Kidney (tissue), 14 donors: Measurements from ENCODE around the gene CXXC1. TPM values are rescaled to one million over a fixed set of nuclear protein-coding genes. Genes with fewer than 3 reads are reported as not detected.
"Not testable (repeated sequence)": the region's sequence is repeated elsewhere in the genome, so short reads cannot be mapped to it uniquely, and the experiment has no call there.

Source experiments
- DNase-seq, 5 donors: peaks; one replicate each; pipeline ENCODE4 v3.0.0-alpha.2; 2013 to 2020
- FAIRE-seq: peaks from 2 replicates; lab custom pipeline; 2012; peaks lifted over from hg19 to GRCh38; lab: Jason Lieb, UNC
- H3K27ac ChIP-seq, 2 donors: one replicate each; pipeline ENCODE4 v1.7.0; 2013; ENCODE audit warnings: low read depth in 2 of 2, low read length in 2 of 2, inconsistent platforms in 1 of 2
- H3K27me3 ChIP-seq: one replicate; pipeline ENCODE4 v1.7.1; 2013; ENCODE audit warnings: low read length, inconsistent platforms; ENCODE audit not compliant: control insufficient read depth, insufficient read depth
- H3K36me3 ChIP-seq, 3 donors: one replicate each; pipeline versions ENCODE4 v1.7.0 to v1.7.1; 2013; ENCODE audit warnings: low read length in 3 of 3, control low read depth in 1 of 3, inconsistent platforms in 1 of 3; ENCODE audit not compliant: insufficient read depth in 3 of 3, control insufficient read depth in 2 of 3
- H3K4me1 ChIP-seq, 3 donors: one replicate each; pipeline versions ENCODE4 v1.7.0 to v1.7.1; 2013; ENCODE audit warnings: low read length in 3 of 3, inconsistent platforms in 1 of 3, low read depth in 1 of 3; ENCODE audit not compliant: control insufficient read depth in 2 of 3, insufficient read depth in 2 of 3
- H3K4me3 ChIP-seq, 3 donors: one replicate each; pipeline versions ENCODE4 v1.7.0 to v1.8.1; 2013; ENCODE audit warnings: low read length in 3 of 3, control low read depth in 1 of 3, inconsistent platforms in 1 of 3
- H3K9ac ChIP-seq, 3 donors: one replicate each; pipeline versions ENCODE4 v1.7.0 to v1.7.1; 2013; ENCODE audit warnings: low read length in 3 of 3, control low read depth in 1 of 3, inconsistent platforms in 1 of 3
- H3K9me3 ChIP-seq, 3 donors: one replicate each; pipeline versions ENCODE4 v1.7.0 to v1.7.1; 2013; ENCODE audit warnings: low read length in 3 of 3, control low read depth in 1 of 3, inconsistent platforms in 1 of 3; ENCODE audit not compliant: control insufficient read depth in 2 of 3, insufficient read depth in 1 of 3
- CTCF ChIP-seq: IDR thresholded peaks from 3 replicates; pipeline ENCODE4 v1.5.1; 2012; ENCODE audit warnings: mild to moderate bottlenecking, moderate library complexity, borderline replicate concordance; ENCODE audit not compliant: insufficient read depth; ENCODE audit errors: extremely low read depth
- intact Hi-C: fragments of 100-400 bp; cut with DNase I; formaldehyde crosslinking; loops from one replicate; pipeline ENCODE4 v1.11.1; 2022
- polyA plus RNA-seq: library from polyadenylated mRNA; stranded (reverse); fragments of 350-450 nt; fragmentation: Illumina TruSeq; extraction: RNeasy Lipid Tissue Mini Kit (QIAGEN cat#74804); gene quantifications from one replicate; pipeline ENCODE4 v1.2.3, GENCODE V29; 2014; ENCODE audit warnings: low read depth, low replicate concordance; ENCODE audit not compliant: insufficient read depth
- total RNA-seq: library from RNA; stranded (reverse); fragmentation: NEBNext Ultra II Directional; extraction: Animal tissue kit (Norgen Biotek cat#: 25700); gene quantifications from one replicate; pipeline ENCODE4 v1.2.1, GENCODE V29; 2021
- donor health status: control.
- donor health status: control.
- donor health status: control.
- donor health status: control.
- donor health status: control.
- donor health status: DM: yes; HTN: yes; CAD: no.
- donor health status: Normal renal cell carcinoma (clear cell type).

Gene CXXC1
- total and polyA plus RNA-seq, 2 donors from 2014 or later = 39.0 to 88.7 TPM

DNA sequence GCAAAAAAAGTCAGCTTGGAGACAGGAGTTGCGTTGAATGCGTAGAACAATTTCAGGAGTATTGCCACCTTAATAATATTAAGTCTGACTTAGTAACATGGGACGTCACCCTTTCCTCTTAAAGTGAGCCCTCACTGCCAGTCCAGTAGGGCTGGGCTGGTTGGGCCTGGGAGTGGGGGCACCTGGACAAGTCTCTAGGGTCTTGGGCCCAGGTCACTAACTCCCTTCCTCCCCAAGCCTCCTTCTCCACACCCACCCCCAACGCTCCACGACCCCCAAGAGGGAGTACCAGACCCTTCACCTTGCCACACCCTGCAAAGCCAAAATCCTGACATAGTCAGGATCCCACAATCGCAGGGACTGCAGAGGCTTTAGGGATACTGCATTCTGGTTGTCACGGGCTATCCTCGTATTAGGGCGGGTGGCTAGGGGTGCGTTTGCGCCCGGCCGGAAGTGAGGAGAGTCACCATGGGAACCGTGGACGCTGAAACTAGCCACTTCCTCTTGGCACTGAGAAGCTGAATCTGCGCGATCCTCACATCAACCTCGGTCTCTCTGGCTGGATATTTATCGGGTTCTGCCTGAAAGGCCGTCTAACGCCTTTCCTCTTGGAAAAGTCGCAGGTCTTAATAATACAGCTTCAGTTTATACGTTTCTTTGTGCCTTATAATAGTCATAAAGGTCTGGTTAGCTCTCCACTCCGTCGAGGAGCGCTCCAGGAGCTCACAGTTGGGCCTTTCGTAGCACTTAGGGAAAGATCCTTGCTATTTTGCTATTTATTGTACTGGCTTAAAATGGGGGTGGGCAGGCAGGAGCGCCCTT, 10.3 kb upstream of the CXXC1 start:
- H3K27ac ChIP-seq = peak overlapping the region in 1 of 2 donors; percentile 5
- no peaks in the 10 kb centered on the region for H3K4me1 ChIP-seq
- no peaks in the 10 kb centered on the region for H3K36me3 ChIP-seq
- intact Hi-C loops = no loop called here
- H3K27me3 ChIP-seq = no peaks in the 10 kb centered on the region
- TF ChIP-seq CTCF = no peak
- H3K9me3 ChIP-seq = no peaks in the 10 kb centered on the region
- peak overlapping the region; percentile 73 to 80 (median 77) for H3K4me3 ChIP-seq
- DNase-seq (peak; percentile 80 to 93 (median 91)), FAIRE-seq (peak; percentile 11)
- peak overlapping the region; percentile 15 to 81 (median 35) for H3K9ac ChIP-seq

GRCh38 chr18:50293039-50293438, 5.5 kb upstream of the CXXC1 start:
- Histone ChIP-seq H3K27me3 (no peaks in the 10 kb centered on the region), H3K27ac (no peak overlapping the region), H3K9me3 (no peaks in the 10 kb centered on the region), H3K4me1 (no peaks in the 10 kb centered on the region), H3K4me3 (no peak overlapping the region), H3K36me3 (no peaks in the 10 kb centered on the region), H3K9ac (no peak overlapping the region)
- no peak for TF ChIP-seq CTCF
- intact Hi-C loops = no loop called here
- FAIRE-seq = no peak
- DNase-seq = no peak

DNA sequence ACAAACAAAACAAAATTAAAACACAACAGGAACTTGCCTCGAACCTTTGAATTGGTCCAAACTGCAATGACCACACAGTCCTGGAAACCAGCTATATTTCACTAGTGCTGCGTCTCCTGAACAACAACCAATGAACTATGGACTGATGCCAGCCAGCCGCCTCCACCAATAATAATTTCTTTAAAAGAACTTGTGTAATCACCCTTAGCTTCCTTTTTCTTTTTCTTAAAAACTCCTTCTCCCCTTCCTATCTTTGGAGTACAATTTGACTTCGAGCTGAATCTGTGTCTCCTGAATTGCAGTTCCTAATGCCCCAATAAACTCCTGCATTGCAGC, 1.6 kb upstream of the CXXC1 start:
- TF ChIP-seq CTCF = no peak
- no peaks in the 10 kb centered on the region for H3K9me3 ChIP-seq
- no peak overlapping the region for H3K4me3 ChIP-seq
- H3K4me1 ChIP-seq = peaks cover 0 to 4% (median 0%) of the 10 kb centered on the region in 3 donors
- DNase-seq (no peak), FAIRE-seq (no peak)
- no peak overlapping the region for H3K9ac ChIP-seq
- H3K36me3 ChIP-seq = peaks cover 1 to 6% (median 2%) of the 10 kb centered on the region in 3 donors
- no peaks in the 10 kb centered on the region for H3K27me3 ChIP-seq
- H3K27ac ChIP-seq = no peak overlapping the region
- intact Hi-C loops = no loop called here

DNA sequence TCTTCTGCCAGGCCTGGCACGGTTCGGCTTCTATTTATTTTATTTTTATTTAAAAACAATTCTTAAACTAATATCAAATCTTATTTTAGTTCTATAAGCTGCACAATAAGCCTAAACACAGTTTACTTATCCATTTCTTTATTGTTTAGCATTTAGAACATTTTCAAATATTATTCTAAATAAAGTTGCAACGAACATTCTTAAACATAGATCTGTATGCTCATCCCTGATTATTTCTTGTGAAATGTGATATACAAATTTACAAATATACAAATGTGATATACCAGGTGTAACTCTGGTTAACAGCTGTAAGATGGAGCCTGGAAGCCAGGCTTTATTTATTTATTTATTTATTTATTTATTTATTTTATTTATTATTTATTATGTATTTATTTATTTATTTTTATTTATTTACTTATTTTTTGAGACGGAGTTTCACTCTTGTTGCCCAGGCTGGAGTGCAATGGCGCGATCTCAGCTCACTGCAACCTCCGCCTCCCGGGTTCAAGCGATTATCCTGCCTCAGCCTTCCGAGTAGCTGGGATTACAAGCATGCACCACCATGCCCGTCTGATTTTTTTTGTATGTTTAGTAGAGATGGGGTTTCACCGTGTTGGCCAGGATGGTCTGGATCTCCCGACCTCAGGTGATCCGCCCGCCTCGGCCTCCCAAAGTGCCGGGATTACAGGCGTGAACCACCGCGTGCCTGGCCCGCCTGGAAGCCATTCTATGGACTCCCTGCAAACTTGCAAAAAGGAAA, 1.0 kb upstream of the CXXC1 start:
- Histone ChIP-seq H3K9ac (peak overlapping the region in 2 of 3 donors; percentile 84 to 92), H3K27ac (peak overlapping the region; percentile 30 to 90), H3K4me3 (peak overlapping the region; percentile 91 to 97 (median 94)), H3K36me3 (peaks cover 2 to 11% (median 4%) of the 10 kb centered on the region in 3 donors)
- H3K27me3 ChIP-seq, H3K4me1 ChIP-seq, DNase-seq, H3K9me3 ChIP-seq, intact Hi-C loops: not testable (repeated sequence)
- peak; percentile 57 for FAIRE-seq
